Measurements from ENCODE around the gene CMTM3.
"Not testable (repeated sequence)": the region's sequence is repeated elsewhere in the genome, so short reads cannot be mapped to it uniquely, and the experiment has no call there.

Gene CMTM3

DNA sequence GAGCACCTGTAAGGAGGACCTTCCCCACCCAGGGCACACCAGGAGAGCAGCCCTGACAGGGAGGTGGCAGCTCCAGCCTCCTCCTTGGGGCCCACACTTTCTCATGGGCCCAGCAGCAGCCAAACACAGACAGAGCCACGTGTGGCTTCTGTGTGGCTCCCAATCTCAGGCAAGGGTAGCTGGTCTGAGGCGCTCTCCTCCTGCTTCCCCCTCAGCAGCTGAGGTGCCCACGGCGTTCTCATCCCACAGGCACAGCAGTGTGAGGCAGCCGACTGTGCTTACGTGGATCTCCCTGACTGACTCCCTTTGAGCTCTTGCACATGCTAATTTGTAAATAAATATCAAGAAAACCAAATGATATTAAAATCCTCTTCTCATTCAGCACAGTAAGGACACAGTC, 30.9 kb downstream of the CMTM3 start:
- DNase-seq (no peak), ATAC-seq (no peak)

- no peak for ATAC-seq
Observed at GRCh38 chr16:66636199-66636598, 31.7 kb downstream of the CMTM3 start.

GRCh38 chr16:66637806-66638205, 33.3 kb downstream of the CMTM3 start:
- no peak for ATAC-seq

More at GRCh38 chr16:66636199-66636598, 31.7 kb downstream of the CMTM3 start:
- DNase-seq: no peak

DNA sequence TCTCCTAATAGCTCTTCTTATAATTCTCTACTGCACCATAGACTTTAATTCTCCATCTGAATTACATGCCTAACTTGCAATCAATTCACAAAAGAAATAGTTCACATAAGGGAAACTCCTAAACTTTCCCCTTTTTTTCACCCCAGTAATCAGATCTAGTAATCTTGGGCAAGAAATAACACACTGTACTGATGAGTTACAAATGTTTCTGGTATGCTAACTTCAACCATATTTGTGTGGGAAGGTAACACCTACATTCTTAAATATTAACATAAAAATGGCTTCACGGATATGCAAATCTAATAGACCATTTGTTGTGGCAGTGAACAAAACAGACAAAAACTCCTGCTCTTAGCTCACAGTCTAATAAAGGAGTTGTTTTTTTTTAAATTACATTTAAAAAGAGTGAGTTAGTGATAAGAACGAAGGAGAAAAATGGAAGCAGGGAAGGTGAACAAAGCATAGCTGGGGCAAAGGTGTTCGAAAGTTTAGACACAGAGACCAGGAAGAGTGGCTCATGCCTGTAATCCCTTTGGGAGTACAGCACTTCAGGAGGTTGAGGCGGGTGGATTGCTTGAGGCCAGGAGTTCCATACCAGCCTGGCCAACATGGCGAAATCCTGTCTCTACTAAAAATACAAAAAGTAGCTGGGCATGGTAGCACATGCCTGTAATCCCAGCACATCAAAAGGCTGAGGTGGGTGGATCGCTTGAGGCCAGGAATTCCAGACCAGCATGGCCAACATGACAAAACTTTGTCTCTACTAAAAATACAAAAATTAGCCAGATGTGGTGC, 34.8 kb downstream of the CMTM3 start:
- ATAC-seq (no peak), DNase-seq (no peak)

More at GRCh38 chr16:66637806-66638205, 33.3 kb downstream of the CMTM3 start:
- DNase-seq: no peak

- ATAC-seq (no peak), DNase-seq (no peak)
Observed at GRCh38 chr16:66640724-66641314, 36.3 kb downstream of the CMTM3 start.

GRCh38 chr16:66641387-66641786, 36.9 kb downstream of the CMTM3 start:
- DNase-seq: no peak
- no peak for ATAC-seq

DNA sequence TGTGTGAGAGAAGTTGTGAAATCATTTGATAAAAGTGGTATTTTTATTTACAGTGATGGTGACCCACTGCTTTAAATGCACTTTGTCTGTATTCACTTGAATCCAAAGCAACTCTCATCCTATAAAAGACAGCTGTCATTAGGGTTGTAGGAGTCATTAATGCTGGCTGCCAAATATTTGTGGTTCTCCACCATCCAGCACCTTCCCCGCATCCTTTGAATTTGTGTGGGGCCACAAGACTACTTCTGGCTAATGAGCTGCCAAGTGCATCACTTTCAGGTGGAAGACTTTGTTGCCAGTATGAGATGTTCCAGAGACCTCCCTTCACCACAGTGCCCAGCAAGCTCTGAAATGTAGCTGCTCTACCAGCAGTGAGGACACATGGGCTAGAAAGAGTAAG, 43.4 kb downstream of the CMTM3 start:
- ATAC-seq: no peak
- DNase-seq: no peak

GRCh38 chr16:66649167-66649566, 44.7 kb downstream of the CMTM3 start:
- DNase-seq (no peak), ATAC-seq (no peak)

DNA sequence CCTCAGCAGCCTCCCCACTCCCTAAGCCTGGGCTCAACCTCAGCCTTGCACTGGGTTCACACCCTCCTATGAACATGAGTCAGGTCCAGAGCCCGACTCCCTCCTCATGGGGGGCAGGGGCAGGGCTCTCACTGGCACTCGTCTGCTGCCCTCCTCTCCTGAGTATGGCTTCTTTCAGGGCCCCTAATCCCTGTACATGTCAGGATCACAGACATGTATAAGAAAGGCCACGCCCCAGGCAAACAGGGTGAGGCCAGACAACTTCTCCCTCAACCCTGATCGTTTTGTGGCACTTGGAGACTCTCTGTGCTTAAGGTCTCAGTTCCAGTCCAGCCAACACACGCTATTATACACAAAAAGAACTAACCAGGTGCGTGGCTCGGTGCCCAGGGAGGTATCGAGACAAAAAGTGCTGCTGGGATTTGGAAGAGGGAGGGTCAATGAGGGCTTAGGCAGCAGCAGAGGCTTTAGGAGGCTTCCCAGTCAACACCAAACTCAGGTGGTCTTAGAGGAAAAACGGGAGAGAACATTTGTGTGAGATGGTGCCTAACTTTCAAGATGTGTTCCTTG, 45.2 kb downstream of the CMTM3 start:
- DNase-seq (no peak), ATAC-seq (no peak)

DNA sequence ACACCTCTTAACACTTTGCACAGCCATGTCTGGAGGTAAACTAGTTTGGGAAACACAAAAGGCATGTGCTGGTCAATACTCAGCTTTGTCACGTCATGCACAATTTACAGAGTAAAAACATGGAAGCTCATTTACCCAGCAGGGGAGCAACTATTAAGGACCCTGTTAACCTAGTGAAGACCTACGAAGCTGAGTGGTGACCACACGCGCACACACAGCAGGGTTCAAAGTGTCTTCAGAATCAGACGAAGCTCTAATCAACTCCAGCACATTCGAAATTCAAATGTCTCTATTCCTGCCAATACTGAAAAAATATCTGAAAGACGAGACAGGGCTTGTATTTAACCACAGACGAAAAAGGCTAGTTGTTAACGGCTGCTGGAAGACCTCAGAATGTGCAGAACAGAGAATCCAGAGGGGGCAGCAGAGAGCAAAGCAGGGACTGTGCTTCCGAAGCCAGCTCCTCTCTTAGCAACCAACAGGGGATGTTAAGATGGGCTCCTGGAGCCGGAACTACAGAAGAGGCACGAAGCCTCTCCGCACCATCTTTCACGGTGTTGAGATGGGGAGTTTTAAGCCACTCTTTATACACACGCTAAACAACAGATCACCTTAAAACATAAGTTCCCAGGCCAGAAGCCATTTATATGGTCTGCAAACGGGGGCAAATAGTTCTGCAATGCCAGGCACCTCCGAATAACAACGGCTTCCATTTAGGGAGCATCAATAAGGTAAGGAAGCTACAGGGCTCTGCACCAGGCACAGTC, 46.4 kb downstream of the CMTM3 start:
- DNase-seq: peak; percentile 86
- peak; percentile 96 for ATAC-seq

DNA sequence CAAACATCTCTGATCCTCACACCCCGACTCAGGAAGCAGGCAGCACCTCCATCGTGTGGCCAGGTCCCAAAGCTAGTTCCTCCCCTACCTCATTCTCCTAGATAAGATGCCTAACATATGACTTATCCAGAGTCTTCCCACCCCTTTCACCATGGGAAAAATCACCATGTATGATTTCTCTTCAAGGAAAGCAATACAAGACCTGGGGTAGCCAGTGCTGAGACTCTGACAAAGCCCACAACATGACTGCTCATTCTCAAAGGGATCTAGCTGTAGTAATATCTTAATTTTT, 46.9 kb downstream of the CMTM3 start:
- DNase-seq: no peak
- ATAC-seq: no peak

GRCh38 chr16:66651965-66652364, 47.5 kb downstream of the CMTM3 start:
- ATAC-seq (no peak), DNase-seq (no peak)

- no peak for DNase-seq
- no peak for ATAC-seq
Observed at GRCh38 chr16:66652661-66653360, 48.3 kb downstream of the CMTM3 start.

GRCh38 chr16:66653581-66654350, 49.3 kb downstream of the CMTM3 start:
- ATAC-seq (no peak), DNase-seq (no peak)

- ATAC-seq: no peak
- DNase-seq: no peak
Observed at GRCh38 chr16:66656547-66656946, 52.0 kb downstream of the CMTM3 start.

DNA sequence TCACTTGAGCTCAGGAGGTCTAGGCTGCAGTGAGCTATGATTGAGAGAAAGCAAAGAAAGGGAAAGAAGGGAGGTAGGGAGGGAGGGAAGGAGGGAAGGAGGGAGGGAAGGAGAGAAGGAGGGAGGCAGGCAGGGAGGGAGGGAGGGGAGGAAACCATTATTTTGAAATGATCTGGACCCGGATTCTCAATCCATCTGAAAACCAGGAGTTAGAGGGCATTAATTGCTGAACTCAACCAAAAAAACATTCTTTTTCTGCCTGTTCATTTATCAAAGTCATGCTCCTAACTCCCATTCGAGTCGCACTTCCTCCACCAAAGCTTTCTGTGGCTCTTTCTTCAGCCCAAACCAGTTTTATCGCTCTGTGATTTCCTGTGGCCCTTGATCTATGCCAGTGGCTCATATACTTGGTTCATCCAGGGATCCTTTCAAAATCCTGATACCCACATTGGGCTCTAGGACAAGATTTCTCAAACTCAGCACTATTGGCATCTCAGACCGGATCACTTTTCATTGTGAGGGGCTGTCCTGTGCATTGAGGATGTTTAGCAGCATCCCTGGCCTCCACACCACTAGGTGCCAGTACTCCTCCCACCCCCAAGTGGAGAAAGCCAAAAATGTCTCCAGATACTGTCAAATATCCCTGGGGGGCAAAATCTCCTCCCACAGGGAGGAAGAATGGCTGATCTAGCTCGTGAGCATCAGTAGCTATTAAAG, 53.8 kb downstream of the CMTM3 start:
- no peak for ATAC-seq
- DNase-seq: no peak

DNA sequence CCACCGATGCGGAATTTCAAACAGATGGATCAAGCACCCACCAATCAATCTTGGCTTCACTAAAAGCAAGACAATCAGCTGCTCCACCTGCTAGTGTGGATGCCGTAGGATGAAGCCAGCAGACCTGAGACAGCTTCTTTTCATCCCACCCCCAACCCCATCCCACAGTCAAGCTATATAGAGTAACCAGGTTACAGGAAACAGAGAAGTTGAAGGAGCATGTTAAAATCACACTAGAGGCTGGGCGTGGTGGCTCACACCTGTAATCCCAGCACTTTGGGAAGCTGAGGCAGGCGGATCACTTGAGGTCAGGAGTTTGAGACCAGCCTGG, 54.3 kb downstream of the CMTM3 start:
- DNase-seq (no peak), ATAC-seq (no peak)

- ATAC-seq (no peak), DNase-seq (no peak)
Observed at GRCh38 chr16:66660422-66661209, 56.1 kb downstream of the CMTM3 start.

- ATAC-seq (no peak), DNase-seq (no peak)
Observed at GRCh38 chr16:66661210-66661560, 56.7 kb downstream of the CMTM3 start.

DNA sequence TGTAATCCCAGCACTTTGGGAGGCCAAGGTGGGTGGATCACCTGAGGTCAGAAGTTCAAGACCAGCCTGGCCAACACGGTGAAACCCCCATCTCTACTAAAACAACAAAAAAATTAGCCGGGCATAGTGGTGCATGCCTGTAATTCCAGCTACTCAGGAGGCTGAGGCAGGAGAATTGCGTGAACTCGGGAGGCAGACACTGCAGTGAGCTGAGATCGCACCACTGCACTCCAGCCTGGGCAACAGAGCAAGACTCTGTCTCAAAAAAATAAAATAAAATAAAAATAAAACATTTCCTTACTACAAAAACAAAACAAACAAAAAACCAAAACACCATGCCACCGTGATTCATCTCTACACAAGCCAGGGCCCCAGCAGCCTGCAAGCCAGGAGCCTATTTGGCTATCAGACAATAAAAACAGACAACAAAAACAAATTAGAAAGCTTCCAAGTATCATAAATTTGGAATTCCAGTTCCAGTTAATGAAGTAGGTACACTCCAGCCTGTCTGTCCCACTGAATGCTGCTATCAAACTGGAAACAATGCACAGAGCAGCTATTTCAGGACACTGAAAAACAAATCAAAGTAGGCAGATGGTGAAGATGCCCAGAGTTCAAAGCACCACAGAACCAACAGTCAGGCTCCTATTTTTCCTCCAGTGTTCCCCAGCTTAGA, 57.3 kb downstream of the CMTM3 start:
- not testable (repeated sequence) for ATAC-seq, DNase-seq

All from stimulated activated naive CD8-positive, alpha-beta T cell treated with anti-CD3 and anti-CD28 coated beads, Interleukin-15, Interleukin-2, amounts not matched to agents 100 U/mL and 50 U/mL, for 24 hours (primary cell).